Rectal smooth muscle tissue (tissue), 1 donor: Measurements from ENCODE around the gene TNNT1.

Experiments used
- H3K27ac ChIP-seq: one replicate; pipeline ENCODE4 v1.7.0; 2013; ENCODE audit warnings: low read depth, low read length, inconsistent platforms
- H3K27me3 ChIP-seq: one replicate; pipeline ENCODE4 v1.7.0; 2013; ENCODE audit warnings: low read length; ENCODE audit not compliant: control insufficient read depth, insufficient read depth
- H3K36me3 ChIP-seq: one replicate; pipeline ENCODE4 v1.7.0; 2013; ENCODE audit warnings: low read length; ENCODE audit not compliant: control insufficient read depth, insufficient read depth
- H3K4me1 ChIP-seq: one replicate; pipeline ENCODE4 v1.7.0; 2013; ENCODE audit warnings: low read length; ENCODE audit not compliant: control insufficient read depth, insufficient read depth
- H3K4me3 ChIP-seq: one replicate; pipeline ENCODE4 v1.7.0; 2013; ENCODE audit warnings: low read length
- H3K9ac ChIP-seq: one replicate; pipeline ENCODE4 v1.7.0; 2013; ENCODE audit warnings: low read length

Gene TNNT1

GRCh38 chr19:55086730-55087541 is 62.1 kb downstream of the TNNT1 start:
- peaks cover 8% of the 10 kb centered on the region for H3K4me1 ChIP-seq
- peaks cover 21% of the 10 kb centered on the region for H3K27me3 ChIP-seq
- no peak overlapping the region for H3K27ac ChIP-seq
- no peak overlapping the region for H3K9ac ChIP-seq
- peak overlapping the region; percentile 69 for H3K4me3 ChIP-seq
- H3K36me3 ChIP-seq: peaks cover 4% of the 10 kb centered on the region

GRCh38 chr19:55085923-55086715 is 62.9 kb downstream of the TNNT1 start:
- no peak overlapping the region for H3K27ac ChIP-seq
- no peak overlapping the region for H3K9ac ChIP-seq
- H3K4me3 ChIP-seq: peak overlapping the region; percentile 69
- peaks cover 8% of the 10 kb centered on the region for H3K4me1 ChIP-seq
- H3K27me3 ChIP-seq: peaks cover 24% of the 10 kb centered on the region
- H3K36me3 ChIP-seq: peaks cover 4% of the 10 kb centered on the region

GRCh38 chr19:55084416-55084815 is 64.6 kb downstream of the TNNT1 start:
- H3K4me3 ChIP-seq: no peak overlapping the region
- H3K9ac ChIP-seq: no peak overlapping the region
- H3K4me1 ChIP-seq: peaks cover 8% of the 10 kb centered on the region
- H3K27me3 ChIP-seq: peaks cover 37% of the 10 kb centered on the region
- H3K27ac ChIP-seq: no peak overlapping the region
- no peaks in the 10 kb centered on the region for H3K36me3 ChIP-seq

- Histone ChIP-seq H3K9ac (no peak overlapping the region), H3K36me3 (no peaks in the 10 kb centered on the region), H3K27ac (no peak overlapping the region), H3K4me1 (peaks cover 8% of the 10 kb centered on the region), H3K4me3 (no peak overlapping the region), H3K27me3 (peaks cover 37% of the 10 kb centered on the region)
These were observed 65.8 kb downstream of the TNNT1 start for GRCh38 chr19:55083004-55083850.
